ENCODE measurements around the gene IBA57.
"Not testable (repeated sequence)": the region's sequence is repeated elsewhere in the genome, so short reads cannot be mapped to it uniquely, and the experiment has no call there.

The IBA57 gene

GRCh38 chr1:228219962-228220780, 54.6 kb downstream of the IBA57 start:
- no peak for DNase-seq (ENCODE audit: extremely low read depth, low read depth)
- TF ChIP-seq CTCF (IDR thresholded peaks at IDR 0.05; ENCODE audit: low read depth, low read length): no peak

GRCh38 chr1:228221097-228221496, 55.5 kb downstream of the IBA57 start:
- DNase-seq (ENCODE audit: extremely low read depth, low read depth): not testable (repeated sequence)

GRCh38 chr1:228222548-228222947, 56.9 kb downstream of the IBA57 start:
- no peak for DNase-seq (ENCODE audit: extremely low read depth, low read depth)
- TF ChIP-seq CTCF (IDR thresholded peaks at IDR 0.05; ENCODE audit: low read depth, low read length): no peak

GRCh38 chr1:228224198-228225164, 58.9 kb downstream of the IBA57 start:
- no peak for TF ChIP-seq CTCF (IDR thresholded peaks at IDR 0.05; ENCODE audit: low read depth, low read length)
- no peak for DNase-seq (ENCODE audit: extremely low read depth, low read depth)

- TF ChIP-seq CTCF (IDR thresholded peaks at IDR 0.05; ENCODE audit: low read depth, low read length): no peak
- DNase-seq (ENCODE audit: extremely low read depth, low read depth): no peak
Measured at GRCh38 chr1:228225165-228225710, 59.6 kb downstream of the IBA57 start.

GRCh38 chr1:228225740-228226139, 60.1 kb downstream of the IBA57 start:
- no peak for DNase-seq (ENCODE audit: extremely low read depth, low read depth)
- TF ChIP-seq CTCF (IDR thresholded peaks at IDR 0.05; ENCODE audit: low read depth, low read length): no peak

GRCh38 chr1:228226141-228226874, 60.7 kb downstream of the IBA57 start:
- DNase-seq (ENCODE audit: extremely low read depth, low read depth): no peak
- TF ChIP-seq CTCF (IDR thresholded peaks at IDR 0.05; ENCODE audit: low read depth, low read length): no peak

Data from AG09319 (cell line).